ENCODE data around the gene RMRP. TPM values are rescaled to one million over a fixed set of nuclear protein-coding genes. Genes with fewer than 3 reads are reported as not detected.
A peak's percentile ranks its signal among the peaks of the same experiment; 100 is the strongest.

The RMRP gene
- total and polyA plus RNA-seq, 4 donors = 14,949 to 16,694 TPM; not detected in 2

- Histone ChIP-seq H3K27me3 (ENCODE audit: control insufficient read depth in 1 of 2, insufficient read depth in 2 of 2, low read length in 1 of 2) (no peaks in the 10 kb centered on the region), H3K36me3 (ENCODE audit: control insufficient read depth in 1 of 2, insufficient read depth in 2 of 2, low read length in 1 of 2) (no peaks in the 10 kb centered on the region), H3K4me1 (ENCODE audit: control insufficient read depth in 1 of 2, insufficient read depth in 2 of 2, low read length in 2 of 2) (peaks cover 0 to 2% of the 10 kb centered on the region in 2 donors), H3K27ac (ENCODE audit: low read depth in 1 of 2, low read length in 2 of 2) (peak within 1 kb of the TSS in 1 of 2 donors; percentile 13), H3K4me3 (ENCODE audit: low read length in 2 of 2) (peak within 1 kb of the TSS; percentile 15 to 43), H3K9me3 (ENCODE audit: control insufficient read depth, low read length) (no peaks in the 10 kb centered on the region)
- peak; percentile 89 to 95 for DNase-seq
- intact Hi-C loops (cut with DNase I) = no loop called here
- ATAC-seq (ENCODE audit: low FRiP score) = peak; percentile 88
- 7% methylated on average over 58 of the region's 58 CpGs for WGBS, 2 donors
Measured at GRCh38 chr9:35664531-35665470, 7.0 kb upstream of the RMRP start, which contains the start of gene ARHGEF39. TSS of gene ARHGEF39 (minus strand) at chr9:35665195. CDS start at chr9:35665169, 26 bp downstream.

DNA sequence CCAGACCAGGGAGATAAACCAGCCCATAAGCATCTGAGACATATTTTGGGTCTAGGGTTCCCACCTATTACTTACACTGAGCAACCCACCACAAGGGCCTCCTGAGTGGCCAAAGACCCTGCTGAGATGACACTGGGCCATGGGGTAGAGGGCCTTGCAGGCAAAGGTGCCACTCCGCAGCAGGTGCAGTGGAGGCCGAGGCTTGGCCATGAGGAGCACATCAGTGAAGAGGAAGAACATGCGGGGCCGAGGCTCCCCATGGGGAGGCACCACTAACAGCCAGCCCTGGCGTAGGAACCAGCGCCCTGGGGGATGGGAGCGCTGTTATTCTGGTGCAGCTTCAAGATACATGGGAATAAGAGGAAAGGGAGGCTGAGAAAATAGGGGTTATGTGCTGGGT, 4.6 kb upstream of the RMRP start:
- intact Hi-C loops (cut with DNase I) = no loop called here
- no peak for DNase-seq
- Histone ChIP-seq H3K4me3 (ENCODE audit: low read length in 2 of 2) (no peak overlapping the region), H3K27me3 (ENCODE audit: control insufficient read depth in 1 of 2, insufficient read depth in 2 of 2, low read length in 1 of 2) (no peaks in the 10 kb centered on the region), H3K27ac (ENCODE audit: low read depth in 1 of 2, low read length in 2 of 2) (peak overlapping the region in 1 of 2 donors; percentile 66), H3K36me3 (ENCODE audit: control insufficient read depth in 1 of 2, insufficient read depth in 2 of 2, low read length in 1 of 2) (no peaks in the 10 kb centered on the region), H3K9me3 (ENCODE audit: control insufficient read depth, low read length) (no peaks in the 10 kb centered on the region), H3K4me1 (ENCODE audit: control insufficient read depth in 1 of 2, insufficient read depth in 2 of 2, low read length in 2 of 2) (peaks cover 0 to 2% of the 10 kb centered on the region in 2 donors)
- no peak for ATAC-seq (ENCODE audit: low FRiP score)
- WGBS, 2 donors = 75 to 78% methylated on average over 7 of the region's 7 CpGs

GRCh38 chr9:35661756-35662350, 4.0 kb upstream of the RMRP start:
- H3K4me3 ChIP-seq (ENCODE audit: low read length in 2 of 2) = no peak overlapping the region
- intact Hi-C loops (cut with DNase I) = loop anchor here in 1 of 2 donors (2.0 kb wide), 1 partner anchor 27 kb away; the partner anchor contains the start of gene TPM2
- H3K36me3 ChIP-seq (ENCODE audit: control insufficient read depth in 1 of 2, insufficient read depth in 2 of 2, low read length in 1 of 2) = no peaks in the 10 kb centered on the region
- peak overlapping the region; percentile 15 to 66 for H3K27ac ChIP-seq (ENCODE audit: low read depth in 1 of 2, low read length in 2 of 2)
- peaks cover 0 to 2% of the 10 kb centered on the region in 2 donors for H3K4me1 ChIP-seq (ENCODE audit: control insufficient read depth in 1 of 2, insufficient read depth in 2 of 2, low read length in 2 of 2)
- no peaks in the 10 kb centered on the region for H3K27me3 ChIP-seq (ENCODE audit: control insufficient read depth in 1 of 2, insufficient read depth in 2 of 2, low read length in 1 of 2)
- DNase-seq (no peak), ATAC-seq (ENCODE audit: low FRiP score) (no peak)
- WGBS, 2 donors = 59 to 60% methylated on average over 3 of the region's 3 CpGs
- no peaks in the 10 kb centered on the region for H3K9me3 ChIP-seq (ENCODE audit: control insufficient read depth, low read length)

GRCh38 chr9:35660966-35661415, 3.2 kb upstream of the RMRP start:
- WGBS, 2 donors = 8 to 11% methylated on average over 9 of the region's 9 CpGs
- H3K4me1 ChIP-seq (ENCODE audit: control insufficient read depth in 1 of 2, insufficient read depth in 2 of 2, low read length in 2 of 2) = peaks cover 0 to 2% of the 10 kb centered on the region in 2 donors
- H3K27ac ChIP-seq (ENCODE audit: low read depth in 1 of 2, low read length in 2 of 2) = peak overlapping the region; percentile 62 to 76
- ATAC-seq (ENCODE audit: low FRiP score) (no peak), DNase-seq (no peak)
- intact Hi-C loops (cut with DNase I) = loop anchor here in 1 of 2 donors (2.0 kb wide), 1 partner anchor 28 kb away; the partner anchor contains the start of gene TPM2
- H3K9me3 ChIP-seq (ENCODE audit: control insufficient read depth, low read length) = no peaks in the 10 kb centered on the region
- no peaks in the 10 kb centered on the region for H3K27me3 ChIP-seq (ENCODE audit: control insufficient read depth in 1 of 2, insufficient read depth in 2 of 2, low read length in 1 of 2)
- no peak overlapping the region for H3K4me3 ChIP-seq (ENCODE audit: low read length in 2 of 2)
- H3K36me3 ChIP-seq (ENCODE audit: control insufficient read depth in 1 of 2, insufficient read depth in 2 of 2, low read length in 1 of 2) = no peaks in the 10 kb centered on the region

- Histone ChIP-seq H3K27ac (ENCODE audit: low read depth in 1 of 2, low read length in 2 of 2) (peak overlapping the region; percentile 64 to 77), H3K9me3 (ENCODE audit: control insufficient read depth, low read length) (no peaks in the 10 kb centered on the region), H3K4me3 (ENCODE audit: low read length in 2 of 2) (peak overlapping the region; percentile 80 to 90), H3K36me3 (ENCODE audit: control insufficient read depth in 1 of 2, insufficient read depth in 2 of 2, low read length in 1 of 2) (no peaks in the 10 kb centered on the region), H3K27me3 (ENCODE audit: control insufficient read depth in 1 of 2, insufficient read depth in 2 of 2, low read length in 1 of 2) (no peaks in the 10 kb centered on the region), H3K4me1 (ENCODE audit: control insufficient read depth in 1 of 2, insufficient read depth in 2 of 2, low read length in 2 of 2) (peaks cover 0 to 2% of the 10 kb centered on the region in 2 donors)
- intact Hi-C loops (cut with DNase I) = loop anchor here (1.0 to 10.0 kb wide), 3 partner anchors 69 to 225 kb away; no protein-coding TSS in a partner anchor
- ATAC-seq (ENCODE audit: low FRiP score) = peak; percentile 1
- no peak for DNase-seq
- 3 to 8% methylated on average over 3 of the region's 3 CpGs for WGBS, 2 donors
Measured at GRCh38 chr9:35659340-35659739, 1.5 kb upstream of the RMRP start.

- no peaks in the 10 kb centered on the region for H3K9me3 ChIP-seq (ENCODE audit: control insufficient read depth, low read length)
- H3K36me3 ChIP-seq (ENCODE audit: control insufficient read depth in 1 of 2, insufficient read depth in 2 of 2, low read length in 1 of 2) = no peaks in the 10 kb centered on the region
- peak in 1 of 2 donors; percentile 74 for DNase-seq
- H3K4me3 ChIP-seq (ENCODE audit: low read length in 2 of 2) = peak overlapping the region; percentile 80 to 90
- no peak for ATAC-seq (ENCODE audit: low FRiP score)
- H3K27ac ChIP-seq (ENCODE audit: low read depth in 1 of 2, low read length in 2 of 2) = peak overlapping the region; percentile 77 to 86
- no peaks in the 10 kb centered on the region for H3K27me3 ChIP-seq (ENCODE audit: control insufficient read depth in 1 of 2, insufficient read depth in 2 of 2, low read length in 1 of 2)
- peaks cover 0 to 2% of the 10 kb centered on the region in 2 donors for H3K4me1 ChIP-seq (ENCODE audit: control insufficient read depth in 1 of 2, insufficient read depth in 2 of 2, low read length in 2 of 2)
- WGBS, 2 donors = 0 to 2% methylated on average over 2 of the region's 2 CpGs
- intact Hi-C loops (cut with DNase I) = loop anchor here (1.0 to 10.0 kb wide), 3 partner anchors 69 to 226 kb away; no protein-coding TSS in a partner anchor
Measured at GRCh38 chr9:35658968-35659220, 1.1 kb upstream of the RMRP start.

GRCh38 chr9:35658137-35658967, 533 bp upstream of the RMRP start, which contains the start of gene CCDC107:
TSS of gene CCDC107 (plus strand) at chr9:35658292. CDS start at chr9:35658380, 88 bp downstream.
- ATAC-seq (ENCODE audit: low FRiP score) (peak; percentile 93), DNase-seq (peak; percentile 91 to 95)
- peak within 1 kb of the TSS; percentile 80 to 90 for H3K4me3 ChIP-seq (ENCODE audit: low read length in 2 of 2)
- no peaks in the 10 kb centered on the region for H3K9me3 ChIP-seq (ENCODE audit: control insufficient read depth, low read length)
- H3K36me3 ChIP-seq (ENCODE audit: control insufficient read depth in 1 of 2, insufficient read depth in 2 of 2, low read length in 1 of 2) = no peaks in the 10 kb centered on the region
- WGBS, 2 donors = 0 to 1% methylated on average over 59 to 67 of the region's 67 CpGs
- no peaks in the 10 kb centered on the region for H3K27me3 ChIP-seq (ENCODE audit: control insufficient read depth in 1 of 2, insufficient read depth in 2 of 2, low read length in 1 of 2)
- peaks cover 0 to 2% of the 10 kb centered on the region in 2 donors for H3K4me1 ChIP-seq (ENCODE audit: control insufficient read depth in 1 of 2, insufficient read depth in 2 of 2, low read length in 2 of 2)
- intact Hi-C loops (cut with DNase I) = loop anchor here (2.0 to 10.0 kb wide), 2 partner anchors 72 to 226 kb away; no protein-coding TSS in a partner anchor
- peak within 1 kb of the TSS; percentile 77 to 86 for H3K27ac ChIP-seq (ENCODE audit: low read depth in 1 of 2, low read length in 2 of 2)

All from aorta (tissue), 5 donors.